Endodermal cell (in vitro differentiated cells): Measurements from ENCODE around the gene PURA. TPM values are rescaled to one million over a fixed set of nuclear protein-coding genes. Genes with fewer than 3 reads are reported as not detected.

Source experiments
- DNase-seq: peaks from one replicate; pipeline ENCODE4 v3.0.0-alpha.2; 2017
- H3K27ac ChIP-seq: 2 replicates; pipeline ENCODE4 v1.5.1; 2013; ENCODE audit warnings: mild to moderate bottlenecking, low read depth, low read length, moderate library complexity
- H3K27me3 ChIP-seq: 2 replicates; pipeline ENCODE4 v1.6.1; 2013; ENCODE audit warnings: mild to moderate bottlenecking, low read length, moderate library complexity; ENCODE audit not compliant: insufficient read depth, control insufficient read depth, poor library complexity, severe bottlenecking
- H3K36me3 ChIP-seq: 2 replicates; pipeline ENCODE4 v1.7.0; 2013; ENCODE audit warnings: mild to moderate bottlenecking, low read length, moderate library complexity; ENCODE audit not compliant: control insufficient read depth, insufficient read depth
- H3K4me1 ChIP-seq: one replicate; pipeline ENCODE4 v1.7.0; 2013; ENCODE audit warnings: low read length; ENCODE audit not compliant: control insufficient read depth, insufficient read depth
- H3K4me3 ChIP-seq: 2 replicates; pipeline ENCODE4 v1.5.1; 2013; ENCODE audit warnings: mild to moderate bottlenecking, low read length, moderate library complexity
- H3K9ac ChIP-seq: 2 replicates; pipeline ENCODE4 v1.6.1; 2013; ENCODE audit warnings: mild to moderate bottlenecking, low read length, moderate library complexity; ENCODE audit not compliant: poor library complexity, severe bottlenecking; ENCODE audit errors: extremely low read depth
- H3K9me3 ChIP-seq: 2 replicates; pipeline ENCODE4 v1.6.1; 2013; ENCODE audit warnings: mild to moderate bottlenecking, low read length, moderate library complexity; ENCODE audit not compliant: control insufficient read depth
- H3K27ac Mint-ChIP-seq: 2 replicates; pipeline ENCODE4 v1.8.0; 2020; ENCODE audit warnings: mixed read lengths
- H3K27me3 Mint-ChIP-seq: 2 replicates; pipeline ENCODE4 v1.8.0; 2021; ENCODE audit warnings: mild to moderate bottlenecking, mixed read lengths; ENCODE audit not compliant: insufficient read depth
- H3K36me3 Mint-ChIP-seq: 2 replicates; pipeline ENCODE4 v1.8.0; 2020; ENCODE audit warnings: low read depth, mixed read lengths
- H3K4me1 Mint-ChIP-seq: 2 replicates; pipeline ENCODE4 v1.8.0; 2020; ENCODE audit warnings: mixed read lengths
- H3K4me3 Mint-ChIP-seq: 2 replicates; pipeline ENCODE4 v1.8.0; 2020; ENCODE audit warnings: mild to moderate bottlenecking, moderate library complexity, mixed read lengths
- H3K9me3 Mint-ChIP-seq: 2 replicates; pipeline ENCODE4 v1.8.0; 2020; ENCODE audit warnings: mild to moderate bottlenecking, mixed read lengths
- WGBS, 2 experiments: methylation state at CpG; one replicate each; pipeline versions ENCODE4 v1.1.5 to v1.1.7; 2013; ENCODE audit warnings: missing lambda C conversion rate in 2 of 2, mixed read lengths in 1 of 2; ENCODE audit not compliant: insufficient coverage in 1 of 2, insufficient read length in 1 of 2; 5-methylcytosine and 5-hydroxymethylcytosine counted together
- total RNA-seq, 2 donors: library from RNA; stranded (reverse); fragmentation: NEBNext Ultra II Directional in 1 of 2; extraction: Animal tissue kit (Norgen Biotek cat#: 25700) in 1 of 2; gene quantifications; 2 replicates in 1 of 2; 3 replicates in 1 of 2; pipeline ENCODE4 v1.2.1, GENCODE V29; 2021
- TF ChIP-seq, protein P1 (sequence below): fragments of 200-600 bp; sonication (generic); conservative IDR thresholded peaks from 2 replicates; pipeline ENCODE4 v1.5.0; 2021; ENCODE audit warnings: antibody characterized with exemption, mild to moderate bottlenecking

Gene PURA
- total RNA-seq, 2 donors from 2014 or later: 6.8 to 7.7 TPM

- 77 to 81% methylated on average over 2 of the region's 2 CpGs for WGBS, 2 experiments
- Mint-ChIP-seq H3K4me3 (no peak overlapping the region), H3K27me3 (peaks cover 45% of the 10 kb centered on the region), H3K27ac (no peak overlapping the region), H3K36me3 (no peaks in the 10 kb centered on the region), H3K4me1 (peaks cover 21% of the 10 kb centered on the region), H3K9me3 (no peaks in the 10 kb centered on the region)
- peaks cover 5% of the 10 kb centered on the region for H3K4me1 ChIP-seq
- no peaks in the 10 kb centered on the region for H3K9me3 ChIP-seq
- H3K9ac ChIP-seq: no peak overlapping the region
- TF ChIP-seq, protein P1, sequence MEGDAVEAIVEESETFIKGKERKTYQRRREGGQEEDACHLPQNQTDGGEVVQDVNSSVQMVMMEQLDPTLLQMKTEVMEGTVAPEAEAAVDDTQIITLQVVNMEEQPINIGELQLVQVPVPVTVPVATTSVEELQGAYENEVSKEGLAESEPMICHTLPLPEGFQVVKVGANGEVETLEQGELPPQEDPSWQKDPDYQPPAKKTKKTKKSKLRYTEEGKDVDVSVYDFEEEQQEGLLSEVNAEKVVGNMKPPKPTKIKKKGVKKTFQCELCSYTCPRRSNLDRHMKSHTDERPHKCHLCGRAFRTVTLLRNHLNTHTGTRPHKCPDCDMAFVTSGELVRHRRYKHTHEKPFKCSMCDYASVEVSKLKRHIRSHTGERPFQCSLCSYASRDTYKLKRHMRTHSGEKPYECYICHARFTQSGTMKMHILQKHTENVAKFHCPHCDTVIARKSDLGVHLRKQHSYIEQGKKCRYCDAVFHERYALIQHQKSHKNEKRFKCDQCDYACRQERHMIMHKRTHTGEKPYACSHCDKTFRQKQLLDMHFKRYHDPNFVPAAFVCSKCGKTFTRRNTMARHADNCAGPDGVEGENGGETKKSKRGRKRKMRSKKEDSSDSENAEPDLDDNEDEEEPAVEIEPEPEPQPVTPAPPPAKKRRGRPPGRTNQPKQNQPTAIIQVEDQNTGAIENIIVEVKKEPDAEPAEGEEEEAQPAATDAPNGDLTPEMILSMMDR: no peak
- no peak overlapping the region for H3K4me3 ChIP-seq
- DNase-seq: peak; percentile 8
- peaks cover 35% of the 10 kb centered on the region for H3K27me3 ChIP-seq
- H3K27ac ChIP-seq: no peak overlapping the region
- H3K36me3 ChIP-seq: no peaks in the 10 kb centered on the region
Measured at GRCh38 chr5:140150201-140150600, 36.3 kb downstream of the PURA start.

GRCh38 chr5:140151144-140152021, 37.5 kb downstream of the PURA start:
- H3K4me3 Mint-ChIP-seq: no peak overlapping the region
- H3K9me3 ChIP-seq: no peaks in the 10 kb centered on the region
- TF ChIP-seq, protein P1: no peak
- H3K27ac Mint-ChIP-seq: no peak overlapping the region
- no peaks in the 10 kb centered on the region for H3K36me3 ChIP-seq
- H3K36me3 Mint-ChIP-seq: no peaks in the 10 kb centered on the region
- peaks cover 34% of the 10 kb centered on the region for H3K27me3 Mint-ChIP-seq
- H3K4me1 ChIP-seq: no peaks in the 10 kb centered on the region
- WGBS, 2 experiments: 84 to 92% methylated on average over 4 to 7 of the region's 7 CpGs
- no peak overlapping the region for H3K27ac ChIP-seq
- no peak overlapping the region for H3K4me3 ChIP-seq
- no peaks in the 10 kb centered on the region for H3K9me3 Mint-ChIP-seq
- H3K9ac ChIP-seq: no peak overlapping the region
- H3K4me1 Mint-ChIP-seq: peaks cover 18% of the 10 kb centered on the region
- DNase-seq: no peak
- H3K27me3 ChIP-seq: peaks cover 23% of the 10 kb centered on the region

GRCh38 chr5:140152022-140152999, 38.4 kb downstream of the PURA start:
- DNase-seq: no peak
- Histone ChIP-seq H3K4me1 (no peaks in the 10 kb centered on the region), H3K4me3 (no peak overlapping the region), H3K9ac (no peak overlapping the region), H3K36me3 (no peaks in the 10 kb centered on the region), H3K9me3 (no peaks in the 10 kb centered on the region), H3K27ac (no peak overlapping the region), H3K27me3 (peaks cover 14% of the 10 kb centered on the region)
- Mint-ChIP-seq H3K27ac (peak overlapping the region; percentile 23), H3K4me3 (no peak overlapping the region), H3K27me3 (peaks cover 24% of the 10 kb centered on the region), H3K9me3 (no peaks in the 10 kb centered on the region), H3K4me1 (peaks cover 16% of the 10 kb centered on the region), H3K36me3 (no peaks in the 10 kb centered on the region)
- 81 to 82% methylated on average over 11 to 22 of the region's 23 CpGs for WGBS, 2 experiments
- TF ChIP-seq, protein P1: no peak
